ENCODE data around the gene TMEM144. TPM values are rescaled to one million over a fixed set of nuclear protein-coding genes. Genes with fewer than 3 reads are reported as not detected.

The TMEM144 gene
- total RNA-seq (ENCODE audit: insufficient read depth, low replicate concordance): 25.5 TPM

- DNase-seq (ENCODE audit: low spot score): peak; percentile 94
Measured at GRCh38 chr4:158209825-158210807, at the start of gene TMEM144. Gene TMEM144 (plus strand): TSS chr4:158210486. CDS start chr4:158212668, 2,182 bp downstream.

- peak; percentile 95 for DNase-seq (ENCODE audit: low spot score)
Measured at GRCh38 chr4:158161551-158162354, 48.5 kb upstream of the TMEM144 start.

DNA sequence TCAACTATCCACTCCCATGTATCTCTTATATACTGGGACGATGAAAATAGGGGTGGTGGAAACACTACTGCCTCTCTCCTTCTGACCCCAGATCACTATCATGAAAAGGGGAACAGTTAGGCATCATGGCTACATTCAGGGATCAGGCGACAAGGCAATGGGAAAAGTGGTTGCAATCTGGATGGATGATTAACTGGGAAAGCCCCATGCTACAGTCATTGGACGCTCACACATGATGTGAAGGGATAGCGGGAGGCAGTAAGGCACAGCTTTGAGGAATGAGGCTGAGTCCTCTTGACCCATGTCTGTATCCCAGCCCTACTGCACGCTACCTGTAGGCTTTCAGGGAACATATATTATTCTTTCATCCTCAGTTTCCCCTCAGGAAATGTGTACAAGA, 47.7 kb upstream of the TMEM144 start:
- no peak for DNase-seq (ENCODE audit: low spot score)

DNA sequence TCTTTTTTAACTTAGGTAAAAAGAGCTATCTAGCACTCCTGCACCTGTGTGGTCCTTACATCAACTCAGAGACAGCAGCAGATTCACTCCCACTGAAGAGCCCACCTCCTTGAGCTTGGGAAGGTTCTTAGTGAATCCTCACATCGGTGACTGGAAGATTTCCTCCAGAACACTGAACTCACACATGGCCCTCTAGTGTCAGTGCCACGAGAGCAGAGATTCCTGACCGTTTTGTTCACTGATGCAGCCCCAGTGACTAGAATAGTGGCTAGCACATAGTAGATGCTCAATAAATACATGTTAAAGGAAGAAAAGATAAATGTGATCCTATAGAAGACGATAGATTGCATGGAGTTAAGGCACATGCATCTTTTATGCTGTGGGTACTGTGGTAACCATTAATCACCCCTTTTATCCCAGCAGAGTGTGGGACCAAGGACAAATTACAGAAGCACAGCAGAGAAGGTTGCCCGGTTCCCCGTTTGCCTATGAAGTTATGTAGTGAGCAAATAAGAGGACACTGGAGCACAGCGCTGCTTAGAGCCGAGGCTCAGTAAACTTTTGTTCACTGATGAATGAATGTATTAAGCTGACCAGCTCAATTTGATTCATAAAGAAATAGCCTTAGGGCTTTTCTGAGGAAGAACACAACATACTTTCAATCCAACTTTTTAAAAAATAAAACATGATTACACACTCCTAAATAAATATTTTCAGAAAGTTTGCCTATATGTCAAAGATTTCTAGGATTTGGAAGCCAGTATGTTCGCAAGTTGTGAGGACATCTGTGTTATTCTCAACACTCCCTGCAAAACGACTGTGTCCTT, 46.1 kb upstream of the TMEM144 start:
- DNase-seq (ENCODE audit: low spot score): no peak

GRCh38 chr4:158164768-158165213, 45.5 kb upstream of the TMEM144 start:
- peak; percentile 85 for DNase-seq (ENCODE audit: low spot score)

GRCh38 chr4:158166701-158167100, 43.6 kb upstream of the TMEM144 start:
- no peak for DNase-seq (ENCODE audit: low spot score)

GRCh38 chr4:158168606-158169005, 41.7 kb upstream of the TMEM144 start:
- no peak for DNase-seq (ENCODE audit: low spot score)

DNA sequence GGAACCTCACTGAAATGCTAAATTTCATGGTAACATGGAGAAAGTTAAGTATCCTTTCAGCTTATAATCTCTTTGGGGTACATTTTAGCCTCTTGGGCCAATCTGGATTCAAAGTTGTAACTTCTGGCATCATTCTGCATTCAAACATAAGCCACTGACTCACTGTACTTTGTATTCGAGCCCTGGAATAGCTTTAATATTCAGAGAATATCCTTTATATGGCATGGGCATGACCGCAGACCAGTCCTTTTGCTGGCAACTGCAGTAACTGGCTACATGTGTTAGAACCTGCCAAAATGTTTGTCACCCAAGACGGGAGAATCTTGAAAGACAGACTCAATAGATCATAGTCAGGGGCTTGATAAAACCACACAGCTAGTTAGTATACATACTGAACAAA, 40.8 kb upstream of the TMEM144 start:
- peak; percentile 86 for DNase-seq (ENCODE audit: low spot score)

DNA sequence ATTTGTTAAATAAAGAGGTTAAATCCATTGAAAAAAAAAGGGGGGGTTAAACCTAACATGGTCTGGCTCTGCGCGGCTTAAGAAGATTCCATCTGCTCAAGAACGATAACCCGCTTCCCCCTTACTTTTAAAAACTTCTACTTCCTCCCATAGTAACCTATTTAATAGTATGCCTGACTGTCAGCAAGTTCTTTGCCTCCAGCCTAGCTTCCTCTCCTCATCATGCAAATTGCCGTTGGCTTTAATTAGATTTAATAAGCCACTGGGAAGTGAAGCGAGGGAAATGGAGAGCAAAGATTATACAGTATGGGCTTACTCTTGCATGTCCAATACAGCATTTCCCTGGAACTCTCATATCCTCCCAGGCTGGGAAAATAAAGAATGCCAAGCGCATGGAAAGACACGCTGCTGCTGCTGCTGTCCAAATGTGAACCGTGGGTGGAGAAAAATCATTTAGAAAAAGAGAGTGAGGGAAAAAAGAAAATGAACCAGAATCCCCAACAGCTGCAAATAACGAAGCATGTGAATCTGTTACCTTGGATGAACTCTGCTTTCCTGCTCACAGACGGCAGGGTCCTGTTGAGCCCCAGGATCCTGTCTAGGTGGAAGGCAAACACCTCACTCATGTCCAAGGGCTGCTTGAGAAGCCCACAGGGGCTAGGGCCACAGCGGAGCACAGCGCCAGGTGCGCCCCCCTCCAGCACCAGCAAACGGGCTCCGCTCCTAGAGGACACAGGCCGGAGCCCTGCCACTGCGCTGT, 40.2 kb upstream of the TMEM144 start:
- DNase-seq (ENCODE audit: low spot score): peak; percentile 75

GRCh38 chr4:158170691-158171561, 39.4 kb upstream of the TMEM144 start:
- DNase-seq (ENCODE audit: low spot score): peak; percentile 74

DNA sequence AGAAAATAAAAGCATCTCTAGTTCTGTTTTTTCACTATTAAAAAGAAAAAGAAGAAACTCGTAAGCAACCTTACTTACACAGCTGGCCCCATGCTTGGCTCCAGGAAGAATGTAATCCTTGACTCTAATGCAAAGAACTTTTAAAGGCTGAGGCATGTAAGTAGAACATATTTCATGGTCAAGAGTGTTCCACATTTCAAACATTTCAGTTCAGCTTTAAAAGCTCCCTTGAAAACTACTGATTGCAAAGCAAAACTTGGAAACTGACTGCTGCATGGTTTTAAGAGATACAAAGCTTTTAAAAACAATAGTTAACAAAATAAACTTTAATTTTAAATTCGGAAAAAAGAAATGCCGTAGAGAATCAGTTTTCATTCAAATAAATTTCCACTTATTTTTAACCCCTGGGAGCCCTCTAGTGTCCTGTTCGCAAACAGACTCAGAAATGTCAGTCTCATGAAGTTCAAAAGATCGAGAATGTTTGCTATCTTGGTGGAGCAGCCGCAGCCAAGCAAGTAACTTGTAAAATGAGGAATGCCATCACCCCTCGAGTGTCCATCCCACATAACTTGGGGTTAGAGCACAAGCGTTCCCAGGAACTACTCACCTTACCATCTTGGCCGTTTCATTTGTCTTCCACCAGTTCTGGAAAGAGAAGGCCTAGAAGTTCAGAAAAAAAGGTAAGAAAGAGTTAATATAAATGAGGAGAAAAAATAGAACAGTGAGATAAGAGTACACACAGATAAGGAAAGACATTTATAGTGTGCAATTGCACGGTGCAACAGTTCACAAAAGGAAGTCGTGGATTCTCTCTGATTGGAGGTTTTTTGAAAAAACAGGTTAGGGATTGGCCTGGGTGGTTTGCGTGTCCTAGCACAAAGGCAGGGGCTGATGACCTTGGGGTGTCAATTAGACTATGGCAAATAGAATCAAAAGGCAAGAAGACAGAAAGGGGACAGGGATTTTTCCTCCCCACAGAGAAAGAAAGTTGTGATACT, 37.7 kb upstream of the TMEM144 start, which contains the start of gene GASK1B:
Gene GASK1B, minus strand, starts transcription at position 765 of the 998 bp plus-strand sequence. CDS start 1,650 bp downstream, outside the sequence.
- DNase-seq (ENCODE audit: low spot score): peak; percentile 88

DNA sequence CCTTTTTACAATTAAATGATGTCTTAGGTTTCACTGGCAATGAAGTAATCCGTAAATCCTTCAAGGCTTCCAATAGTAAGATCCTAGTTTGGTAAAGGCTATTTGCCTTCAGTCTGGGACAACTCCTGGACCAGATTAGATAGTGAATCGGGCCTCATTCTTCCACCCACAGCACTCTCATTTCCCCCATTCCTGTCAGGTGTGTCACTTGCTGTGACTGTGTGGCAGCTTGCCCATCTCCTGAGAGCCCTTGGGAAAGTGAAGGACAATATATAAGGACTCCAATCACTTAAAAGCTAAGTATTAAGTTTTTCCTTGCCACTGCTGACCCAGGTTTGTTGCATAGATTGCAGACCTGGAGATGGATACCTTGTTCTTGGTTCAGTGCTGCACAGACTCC, 34.2 kb upstream of the TMEM144 start:
- DNase-seq (ENCODE audit: low spot score): no peak

- DNase-seq (ENCODE audit: low spot score): peak; percentile 57
Measured at GRCh38 chr4:158176776-158177175, 33.5 kb upstream of the TMEM144 start.

DNA sequence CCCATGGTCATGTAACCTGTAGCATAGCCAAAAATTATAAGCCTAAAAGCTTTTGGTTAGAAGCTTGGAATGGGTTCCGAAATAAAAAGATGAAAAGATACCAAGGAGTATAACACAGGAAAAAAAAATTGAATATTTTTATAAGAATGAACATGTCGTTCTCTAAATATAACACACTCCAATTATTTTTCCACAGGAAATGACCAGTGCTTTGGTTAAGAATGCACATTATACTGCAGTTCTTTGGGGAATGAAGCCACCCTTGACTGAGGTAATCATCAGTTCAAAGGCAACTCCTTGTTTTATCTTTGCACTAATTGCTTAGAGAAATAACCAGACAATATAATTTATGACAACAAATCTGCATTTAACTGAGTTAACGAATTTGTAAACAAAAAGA, 30.8 kb upstream of the TMEM144 start:
- DNase-seq (ENCODE audit: low spot score): no peak

GRCh38 chr4:158181906-158182305, 28.4 kb upstream of the TMEM144 start:
- no peak for DNase-seq (ENCODE audit: low spot score)

DNA sequence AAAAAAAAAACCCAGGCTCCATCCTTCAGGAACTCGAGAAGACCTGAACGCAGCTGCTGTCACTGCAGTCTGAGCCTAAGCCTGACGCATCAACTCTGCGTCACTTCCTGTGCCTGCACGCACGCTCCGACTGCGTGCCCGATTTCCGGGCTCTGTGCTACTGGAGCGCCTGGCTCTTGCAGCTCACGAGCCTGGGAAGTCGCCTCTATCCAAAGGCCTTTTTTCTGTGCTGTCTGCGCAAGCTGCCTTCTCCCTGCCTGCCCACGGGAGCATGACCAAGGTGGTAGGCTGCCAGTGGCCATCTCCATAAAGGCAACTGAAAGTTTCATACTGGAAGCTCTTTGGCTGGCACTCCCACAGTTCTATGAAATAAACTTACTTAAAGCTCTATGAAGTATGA, 27.6 kb upstream of the TMEM144 start:
- no peak for DNase-seq (ENCODE audit: low spot score)

DNA sequence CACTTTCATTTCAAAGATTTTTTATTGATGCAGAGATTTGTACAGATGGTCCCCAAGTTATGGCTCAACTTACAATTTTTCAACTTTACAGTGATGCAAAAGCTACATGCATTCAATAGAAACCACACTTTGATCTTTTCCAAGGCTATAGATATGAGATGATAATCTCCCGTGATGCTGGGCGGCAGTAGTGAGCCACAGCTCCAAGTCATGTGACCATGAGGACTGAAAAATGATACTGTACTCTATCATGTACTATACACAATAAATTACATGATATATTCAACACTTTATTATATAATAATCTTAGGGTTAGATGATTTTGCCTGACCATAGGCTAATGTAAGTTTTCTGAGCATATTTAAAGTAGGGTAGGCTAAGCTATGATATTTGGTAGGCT, 23.5 kb upstream of the TMEM144 start:
- DNase-seq (ENCODE audit: low spot score): no peak

DNA sequence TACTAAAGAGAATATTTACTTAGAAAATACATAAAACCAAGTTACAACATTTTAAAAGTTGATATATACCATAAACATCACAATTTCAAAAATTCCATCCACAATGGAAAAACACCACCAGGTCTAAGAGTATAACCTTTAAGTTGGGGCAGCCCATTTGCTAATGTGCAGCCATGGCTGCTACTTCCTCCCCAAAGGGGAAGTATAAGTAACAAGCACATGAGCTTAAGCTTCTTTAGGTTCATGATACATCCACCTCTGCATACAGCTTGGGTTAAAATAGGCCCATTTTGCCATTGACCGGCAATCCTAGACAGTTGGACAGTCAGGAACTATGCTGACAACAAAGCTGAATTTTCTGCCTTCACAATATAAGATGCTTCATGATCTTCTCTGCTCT, 20.9 kb upstream of the TMEM144 start:
- DNase-seq (ENCODE audit: low spot score): no peak

Data from umbilical cord (tissue), 2 donors.